GM23248 (cell line): ENCODE results near the gene TRRAP. TPM values are rescaled to one million over a fixed set of nuclear protein-coding genes. Genes with fewer than 3 reads are reported as not detected.

ENCODE experiments used
- DNase-seq: peaks from one replicate; pipeline ENCODE4 v3.0.0-alpha.2; 2015
- H2AFZ ChIP-seq: fragments of 200-600 bp; sonication (generic); 2 replicates; pipeline ENCODE4 v1.6.1; 2016; ENCODE audit warnings: antibody characterized with exemption
- H3F3A ChIP-seq: fragments of 200-600 bp; sonication (generic); 2 replicates; pipeline ENCODE4 v1.6.1; 2016; ENCODE audit warnings: mild to moderate bottlenecking, antibody characterized with exemption, mixed run types; ENCODE audit not compliant: insufficient read depth
- H3K27ac ChIP-seq: fragments of 200-600 bp; sonication (generic); 2 replicates; pipeline ENCODE4 v1.5.1; 2016; ENCODE audit warnings: mild to moderate bottlenecking
- H3K27me3 ChIP-seq: fragments of 200-600 bp; sonication (generic); replicated peaks from 2 replicates; pipeline ENCODE4 v1.6.1; 2016; ENCODE audit warnings: mild to moderate bottlenecking; ENCODE audit not compliant: insufficient read depth
- H3K36me3 ChIP-seq: fragments of 200-600 bp; sonication (generic); 2 replicates; pipeline ENCODE4 v1.6.1; 2016; ENCODE audit warnings: low read depth, mild to moderate bottlenecking
- H3K4me1 ChIP-seq: fragments of 200-600 bp; sonication (generic); 2 replicates; pipeline ENCODE4 v1.6.1; 2016; ENCODE audit warnings: mild to moderate bottlenecking; ENCODE audit not compliant: insufficient read depth
- H3K4me2 ChIP-seq: fragments of 200-600 bp; sonication (generic); one replicate; pipeline ENCODE4 v1.6.1; 2016; ENCODE audit warnings: mild to moderate bottlenecking; ENCODE audit not compliant: unreplicated experiment
- H3K4me3 ChIP-seq: fragments of 200-600 bp; sonication (generic); 2 replicates; pipeline ENCODE4 v1.5.1; 2016; ENCODE audit warnings: mild to moderate bottlenecking
- H3K79me2 ChIP-seq: fragments of 200-600 bp; sonication (generic); 2 replicates; pipeline ENCODE4 v1.6.1; 2016; ENCODE audit warnings: mild to moderate bottlenecking; ENCODE audit not compliant: insufficient read depth
- H3K9ac ChIP-seq: fragments of 200-600 bp; sonication (generic); 2 replicates; pipeline ENCODE4 v1.6.1; 2016; ENCODE audit warnings: mild to moderate bottlenecking
- H3K9me2 ChIP-seq: fragments of 200-600 bp; sonication (generic); 2 replicates; pipeline ENCODE4 v1.6.1; 2016; ENCODE audit warnings: mixed run types, mild to moderate bottlenecking, moderate library complexity; ENCODE audit not compliant: insufficient read depth
- H3K9me3 ChIP-seq: fragments of 200-600 bp; sonication (generic); one replicate; pipeline ENCODE4 v1.6.1; 2017; ENCODE audit warnings: low read depth
- H4K20me1 ChIP-seq: fragments of 200-600 bp; sonication (generic); 2 replicates; pipeline ENCODE4 v1.6.0; 2016; ENCODE audit not compliant: insufficient read depth
- EZH2 ChIP-seq: fragments of 200-600 bp; sonication (generic); IDR thresholded peaks from 2 replicates; pipeline ENCODE4 v1.6.1; 2018; ENCODE audit warnings: antibody characterized with exemption, mild to moderate bottlenecking; ENCODE audit not compliant: insufficient read depth, poor library complexity, severe bottlenecking
- EZH2phosphoT487 ChIP-seq: fragments of 200-600 bp; sonication (generic); IDR thresholded peaks from 2 replicates; pipeline ENCODE4 v1.6.1; 2018; ENCODE audit warnings: antibody characterized with exemption, moderate library complexity, mild to moderate bottlenecking, low read depth; ENCODE audit not compliant: insufficient read depth
- WGBS, 2 experiments: methylation state at CpG; one replicate each; pipeline ENCODE4 v1.1.6; 2015 to 2017; ENCODE audit warnings: low lambda C conversion rate in 2 of 2, low coverage in 1 of 2; ENCODE audit errors: missing lambda C conversion rate in 2 of 2; 5-methylcytosine and 5-hydroxymethylcytosine counted together
- in situ Hi-C: fragments of 300-500 bp; cut with MboI; formaldehyde crosslinking; loops from 2 replicates; pipeline ENCODE4 v1.15.0; 2020
- polyA plus RNA-seq: library from polyadenylated mRNA; unstranded; fragments of >200 nt; fragmentation: Nextera tagmentation; extraction: Ambion mirVana; gene quantifications from 2 replicates; pipeline ENCODE4 v1.2.1, GENCODE V29; 2016
- total RNA-seq: library from RNA; depleted of rRNA; stranded (reverse); fragments of >200 nt; shearing (Covaris generic); gene quantifications from 2 replicates; pipeline ENCODE4 v1.2.3, GENCODE V29; 2014

TRRAP gene
- total and polyA plus RNA-seq, 2 experiments from 2014 or later = 4.8 to 11.3 TPM

- Histone ChIP-seq H3K9me2 (no peaks in the 10 kb centered on the region), H3K27me3 (no peaks in the 10 kb centered on the region), H3F3A (no peaks in the 10 kb centered on the region), H3K4me3 (no peak overlapping the region), H3K4me1 (no peaks in the 10 kb centered on the region), H3K9me3 (no peaks in the 10 kb centered on the region), H3K9ac (no peak overlapping the region), H3K79me2 (peaks cover 72% of the 10 kb centered on the region), H3K36me3 (peaks cover 33% of the 10 kb centered on the region), H3K4me2 (no peak overlapping the region), H3K27ac (no peak overlapping the region), H4K20me1 (peaks cover 2% of the 10 kb centered on the region; the same call in 1 of the 2 replicates), H2AFZ (no peak overlapping the region)
- TF ChIP-seq EZH2phosphoT487 = no peak
- no peak for TF ChIP-seq EZH2
- in situ Hi-C loops = no loop called here
- WGBS, 2 experiments = 81 to 86% methylated on average over 4 of the region's 4 CpGs
- no peak for DNase-seq
Observed at GRCh38 chr7:98884416-98884815, 6.1 kb downstream of the TRRAP start.

DNA sequence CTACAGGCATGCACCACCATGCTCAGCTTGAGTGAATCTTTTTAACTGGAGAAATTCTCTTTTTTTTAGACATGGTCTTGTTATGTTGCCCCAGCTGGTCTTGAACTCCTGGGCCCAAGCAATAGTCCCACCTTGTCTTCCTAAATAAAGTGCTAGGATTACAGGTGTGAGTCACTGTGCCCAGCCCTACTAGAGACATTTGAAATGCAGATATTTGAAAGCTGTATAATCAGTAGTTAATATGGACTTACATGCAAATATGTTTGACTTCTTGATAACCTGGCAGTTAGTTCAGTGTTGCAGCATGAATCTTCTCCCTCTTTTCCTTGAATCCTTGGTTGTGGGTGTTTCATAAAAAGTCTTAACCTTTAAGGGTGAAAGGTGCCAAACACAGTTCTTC lies 8.7 kb downstream of the TRRAP start:
- DNase-seq = no peak
- Histone ChIP-seq H3K79me2 (peaks cover 47% of the 10 kb centered on the region), H3K4me2 (no peak overlapping the region), H4K20me1 (no peaks in the 10 kb centered on the region), H3K27me3 (no peaks in the 10 kb centered on the region), H2AFZ (no peak overlapping the region), H3K4me1 (no peaks in the 10 kb centered on the region), H3K4me3 (no peak overlapping the region), H3K9me2 (no peaks in the 10 kb centered on the region), H3F3A (no peaks in the 10 kb centered on the region), H3K9me3 (no peaks in the 10 kb centered on the region), H3K36me3 (peaks cover 36% of the 10 kb centered on the region), H3K9ac (no peak overlapping the region), H3K27ac (no peak overlapping the region)
- no peak for TF ChIP-seq EZH2
- TF ChIP-seq EZH2phosphoT487 = no peak
- in situ Hi-C loops = no loop called here

DNA sequence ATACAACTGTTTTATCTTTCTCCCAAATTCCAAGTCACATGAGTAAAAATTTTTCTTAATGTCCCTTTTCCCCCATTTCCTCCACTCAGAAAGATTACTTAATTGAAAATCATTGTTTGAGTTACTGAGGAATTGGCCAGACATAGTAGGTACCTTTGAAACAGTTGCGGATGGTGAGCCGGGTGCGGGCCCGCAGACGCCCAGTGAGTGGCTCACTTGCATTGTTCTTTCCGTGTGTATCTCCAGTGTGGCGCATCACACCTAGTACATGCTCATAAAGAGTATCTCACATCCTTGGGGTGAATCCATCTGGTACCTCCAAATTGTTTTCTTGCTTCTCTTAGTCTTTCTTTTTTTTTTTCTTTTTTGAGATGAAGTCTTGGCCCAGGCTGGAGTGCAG lies 14.3 kb downstream of the TRRAP start:
- H3K4me1 ChIP-seq = no peaks in the 10 kb centered on the region
- no peaks in the 10 kb centered on the region; the same call in 1 of the 2 replicates for H3K79me2 ChIP-seq
- H3K4me3 ChIP-seq = no peak overlapping the region
- H3K27me3 ChIP-seq = no peaks in the 10 kb centered on the region
- TF ChIP-seq EZH2 = no peak
- no peaks in the 10 kb centered on the region for H3K9me2 ChIP-seq
- DNase-seq = no peak
- in situ Hi-C loops = no loop called here
- H3K27ac ChIP-seq = no peak overlapping the region
- no peaks in the 10 kb centered on the region for H3F3A ChIP-seq
- 96 to 99% methylated on average over 7 of the region's 7 CpGs for WGBS, 2 experiments
- H4K20me1 ChIP-seq = no peaks in the 10 kb centered on the region
- no peak overlapping the region for H3K4me2 ChIP-seq
- no peaks in the 10 kb centered on the region for H3K9me3 ChIP-seq
- H3K9ac ChIP-seq = no peak overlapping the region
- H3K36me3 ChIP-seq = peaks cover 55% of the 10 kb centered on the region
- no peak overlapping the region for H2AFZ ChIP-seq

DNA sequence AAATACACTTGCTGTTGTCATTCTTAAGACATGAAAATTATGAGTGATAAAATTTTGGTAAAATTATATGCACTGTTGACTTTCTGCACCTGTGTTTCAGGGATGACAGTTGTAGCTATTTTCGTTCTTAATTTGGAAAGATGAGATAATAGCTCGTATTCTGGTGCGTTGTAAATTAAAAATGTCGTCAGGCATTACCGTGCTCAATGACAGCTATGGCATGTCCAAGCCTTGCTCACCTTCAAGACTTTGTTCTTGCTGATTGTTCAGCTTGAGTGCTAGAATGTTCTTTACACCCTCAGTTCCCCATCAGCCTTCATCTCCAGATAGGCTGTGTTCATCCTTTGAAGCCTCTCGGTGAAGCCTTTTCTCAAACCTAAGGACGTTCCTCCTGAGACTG lies 21.5 kb downstream of the TRRAP start:
- Histone ChIP-seq H3K9me2 (no peaks in the 10 kb centered on the region), H3K9ac (no peak overlapping the region), H3K4me1 (no peaks in the 10 kb centered on the region), H3K9me3 (no peaks in the 10 kb centered on the region), H3K27me3 (no peaks in the 10 kb centered on the region), H2AFZ (no peak overlapping the region), H3F3A (no peaks in the 10 kb centered on the region), H3K4me2 (no peak overlapping the region), H3K27ac (no peak overlapping the region), H3K79me2 (no peaks in the 10 kb centered on the region), H3K4me3 (no peak overlapping the region), H3K36me3 (peaks cover 83% of the 10 kb centered on the region), H4K20me1 (no peaks in the 10 kb centered on the region; the same call in 1 of the 2 replicates)
- DNase-seq = no peak
- TF ChIP-seq EZH2 (no peak), EZH2phosphoT487 (no peak)
- in situ Hi-C loops = no loop called here
- WGBS, 2 experiments = 94% methylated on average over 7 of the region's 7 CpGs

DNA sequence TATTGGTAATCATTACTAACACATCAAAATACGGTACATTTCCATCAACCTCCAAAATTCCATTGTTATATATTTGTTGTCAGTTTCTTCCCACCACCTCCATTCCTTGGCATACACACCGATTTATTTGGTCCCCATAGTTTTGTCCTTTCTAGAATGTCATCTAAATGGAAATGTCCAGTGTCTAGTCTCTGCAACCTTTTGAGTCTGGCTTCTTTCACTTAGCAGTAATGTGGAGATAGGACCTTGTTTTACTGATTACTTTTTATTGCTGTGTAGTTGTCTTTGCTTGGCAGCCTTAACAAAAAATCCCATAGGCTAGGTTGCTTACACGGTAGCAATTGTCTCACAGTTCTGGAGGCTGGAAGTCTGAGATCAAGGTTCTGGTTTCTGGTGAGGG lies 22.5 kb downstream of the TRRAP start:
- H3K79me2 ChIP-seq = no peaks in the 10 kb centered on the region
- in situ Hi-C loops = no loop called here
- no peak for TF ChIP-seq EZH2phosphoT487
- TF ChIP-seq EZH2 = no peak
- WGBS, 2 experiments = 96 to 97% methylated on average over 3 of the region's 3 CpGs
- H3K4me3 ChIP-seq = no peak overlapping the region
- H3K36me3 ChIP-seq = peaks cover 81% of the 10 kb centered on the region
- no peaks in the 10 kb centered on the region for H3K27me3 ChIP-seq
- no peaks in the 10 kb centered on the region for H3K9me3 ChIP-seq
- H4K20me1 ChIP-seq = no peaks in the 10 kb centered on the region; the same call in 1 of the 2 replicates
- no peak overlapping the region for H3K27ac ChIP-seq
- no peak overlapping the region for H2AFZ ChIP-seq
- no peaks in the 10 kb centered on the region for H3F3A ChIP-seq
- no peak for DNase-seq
- no peaks in the 10 kb centered on the region for H3K4me1 ChIP-seq
- H3K9ac ChIP-seq = no peak overlapping the region
- H3K4me2 ChIP-seq = no peak overlapping the region
- H3K9me2 ChIP-seq = no peaks in the 10 kb centered on the region
